ENCODE results near the gene PRKCZ. TPM values are rescaled to one million over a fixed set of nuclear protein-coding genes. Genes with fewer than 3 reads are reported as not detected.
A peak's percentile ranks its signal among the peaks of the same experiment; 100 is the strongest.

Gene PRKCZ
- total and polyA plus RNA-seq, 2 of the 4 experiments (the other 2 are of a cell fraction) = 2.0 to 3.5 TPM

DNA sequence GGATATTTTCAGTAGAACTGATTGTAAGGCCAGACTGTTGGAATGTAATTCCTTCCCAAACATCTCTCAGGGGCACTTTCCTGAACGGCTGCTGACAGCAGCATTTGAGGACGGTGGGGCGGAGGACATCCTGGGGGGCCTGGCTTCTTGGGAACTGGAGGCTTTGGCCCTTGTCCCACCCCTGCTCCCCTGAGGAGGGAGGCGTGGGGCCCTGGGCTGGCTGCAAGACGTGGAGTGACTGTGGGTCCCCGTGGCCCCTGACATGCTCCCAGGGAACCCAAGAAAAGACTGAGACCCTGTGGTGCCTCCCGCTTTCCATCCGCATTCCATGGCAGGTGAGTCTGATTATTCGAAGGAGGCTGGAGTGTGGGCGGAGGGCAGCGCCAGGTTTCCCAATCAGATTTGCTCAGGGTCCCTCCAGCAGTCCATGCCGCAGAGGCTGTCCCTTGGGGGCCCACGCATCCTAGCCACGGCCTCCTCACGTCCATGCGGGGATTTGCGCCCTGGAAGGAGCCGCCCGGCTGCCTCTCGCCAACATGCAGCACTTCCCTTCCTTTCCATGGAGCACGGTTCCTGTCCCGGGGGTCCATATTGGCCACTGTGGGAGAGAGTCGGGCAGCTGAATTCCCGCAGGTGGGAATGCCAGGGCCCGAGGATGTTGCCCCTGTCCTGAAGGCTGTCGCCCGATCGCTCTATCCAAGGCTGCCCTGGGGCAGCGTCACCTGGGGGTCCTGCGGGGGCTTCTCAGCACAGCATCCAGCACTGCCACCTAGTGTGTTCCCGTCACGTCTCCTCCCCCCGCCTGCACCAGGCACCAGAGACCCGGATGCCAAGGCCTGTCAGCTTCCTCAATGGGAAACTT, 75.4 kb downstream of the PRKCZ start:
- intact Hi-C loops (cut with micrococcal nuclease) (no loop called here), dilution Hi-C loops (cut with HindIII; ENCODE audit: low sequenced_read_pairs, unreplicated experiment) (no loop called here), in situ Hi-C loops (cut with MboI; ENCODE audit: low sequenced_read_pairs) (no loop called here)
- 74% methylated on average over 23 of the region's 34 CpGs; no CpG with 5 or more reads in 1 of the 2 experiments for WGBS, 2 experiments (ENCODE audit: extremely low coverage in 2 of 2, insufficient read length in 1 of 2)
- Histone ChIP-seq H3K9me3 (ENCODE audit: control insufficient read depth, insufficient read depth, low read length) (no peaks in the 10 kb centered on the region), H3K4me3 (ENCODE audit: insufficient read depth, low read depth, low read length) (no peak overlapping the region), H3K18ac (ENCODE audit: low read depth, low read length) (no peak overlapping the region), H2BK5ac (ENCODE audit: low read depth, low read length, poor library complexity, severe bottlenecking) (no peak overlapping the region), H2AFZ (replicated peaks; ENCODE audit: low read length, poor library complexity) (no peak overlapping the region), H3K36me3 (ENCODE audit: control insufficient read depth, insufficient read depth, low read length) (no peaks in the 10 kb centered on the region), H3K23ac (ENCODE audit: low read depth, low read length) (no peak overlapping the region), H2BK15ac (ENCODE audit: low read depth, low read length) (no peak overlapping the region), H3K27ac (ENCODE audit: insufficient read depth, low read length) (no peak overlapping the region), H2AK5ac (ENCODE audit: low read depth, low read length) (no peak overlapping the region), H3K9me1 (ENCODE audit: insufficient read depth, low read length) (no peaks in the 10 kb centered on the region), H4K5ac (ENCODE audit: low read depth, low read length) (no peak overlapping the region), H3K14ac (replicated peaks; ENCODE audit: low read depth, low read length) (no peak overlapping the region), H3K27me3 (ENCODE audit: control insufficient read depth, insufficient read depth, low read length) (no peaks in the 10 kb centered on the region; the same call in 1 of the 2 replicates), H3K79me1 (ENCODE audit: low read depth in 1 of 2, low read length in 2 of 2) (no peaks in the 10 kb centered on the region), H2AK9ac (replicated peaks; ENCODE audit: low read depth, low read length, poor library complexity) (peak overlapping the region; percentile 82), H3K9ac (ENCODE audit: low read depth, low read length) (no peak overlapping the region), H3K4ac (ENCODE audit: low read depth, low read length) (no peak overlapping the region), H3K4me1 (ENCODE audit: control insufficient read depth, insufficient read depth, low read length) (no peaks in the 10 kb centered on the region), H4K91ac (ENCODE audit: insufficient read depth, low read depth, low read length) (no peak overlapping the region), H4K8ac (ENCODE audit: low read depth in 2 of 2, low read length in 2 of 2) (no peak overlapping the region), H4K20me1 (ENCODE audit: insufficient read depth, low read length) (no peaks in the 10 kb centered on the region), H2BK120ac (ENCODE audit: low read depth, low read length) (no peak overlapping the region), H2BK20ac (ENCODE audit: low read depth, low read length) (no peak overlapping the region), H3K56ac (ENCODE audit: extremely low read depth, insufficient read depth, low read length) (no peak overlapping the region), H3K4me2 (ENCODE audit: low read depth, low read length) (no peak overlapping the region)
- TF ChIP-seq, protein P1, sequence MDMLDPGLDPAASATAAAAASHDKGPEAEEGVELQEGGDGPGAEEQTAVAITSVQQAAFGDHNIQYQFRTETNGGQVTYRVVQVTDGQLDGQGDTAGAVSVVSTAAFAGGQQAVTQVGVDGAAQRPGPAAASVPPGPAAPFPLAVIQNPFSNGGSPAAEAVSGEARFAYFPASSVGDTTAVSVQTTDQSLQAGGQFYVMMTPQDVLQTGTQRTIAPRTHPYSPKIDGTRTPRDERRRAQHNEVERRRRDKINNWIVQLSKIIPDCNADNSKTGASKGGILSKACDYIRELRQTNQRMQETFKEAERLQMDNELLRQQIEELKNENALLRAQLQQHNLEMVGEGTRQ (IDR thresholded peaks at IDR 0.05; ENCODE audit: low read depth, low read length) = no peak
- TF ChIP-seq SMC3 (IDR thresholded peaks at IDR 0.05; ENCODE audit: low read depth, low read length) (no peak), MAZ (IDR thresholded peaks at IDR 0.05; ENCODE audit: borderline replicate concordance, low read depth, low read length) (no peak), FOS (IDR thresholded peaks at IDR 0.05; ENCODE audit: low read depth, low read length) (no peak), CTCF (conservative IDR thresholded peaks at IDR 0.05; ENCODE audit: low read depth, low read length) (no peak)
- POLR2A ChIA-PET (ENCODE audit: unreplicated experiment) = no interaction called here
- ATAC-seq (ENCODE audit: low read depth) (no peak), DNase-seq (no peak)
- BruUV-seq (replicated peaks) = no TSS peak
- CTCF ChIA-PET = no interaction called here
